Motor neuron (in vitro differentiated cells): Measurements from ENCODE around the gene PDIK1L. TPM values are rescaled to one million over a fixed set of nuclear protein-coding genes. Genes with fewer than 3 reads are reported as not detected.
A peak's percentile ranks its signal among the peaks of the same experiment; 100 is the strongest.

ENCODE experiments used
- ATAC-seq, 8 experiments: fragments of 200-7000 bp; cut with Tn5 transposase; replicated peaks in 6 of 8; 2 replicates each; pipeline ENCODE4 v1.8.0; 2021; ENCODE audit warnings: mild to moderate bottlenecking in 8 of 8, moderate library complexity in 8 of 8
- H3K27ac ChIP-seq, 2 donors: fragments of 250-450 bp; sonication (Bioruptor Pico); 2 replicates each; pipeline ENCODE4 v1.9.0; 2021; ENCODE audit warnings: antibody characterized with exemption in 2 of 2, mild to moderate bottlenecking in 2 of 2, moderate library complexity in 1 of 2
- H3K4me1 ChIP-seq, 2 donors: fragments of 250-450 bp; sonication (Bioruptor Pico); replicated peaks in 1 of 2; 2 replicates each; pipeline ENCODE4 v1.6.1; 2021; ENCODE audit warnings: antibody characterized with exemption in 2 of 2, mild to moderate bottlenecking in 2 of 2, moderate library complexity in 1 of 2
- H3K4me3 ChIP-seq, 5 donors: fragments of 250-450 bp; sonication (Bioruptor Pico); 2 replicates each; pipeline ENCODE4 v1.9.0; 2021; ENCODE audit warnings: antibody characterized with exemption in 5 of 5, mild to moderate bottlenecking in 5 of 5, moderate library complexity in 4 of 5
- WGBS, 10 experiments: fragments of 450-650 bp; shearing (Covaris generic); methylation state at CpG; one replicate each; pipeline ENCODE4 v1.0.0; 2022; 5-methylcytosine and 5-hydroxymethylcytosine counted together
- in situ Hi-C, 9 experiments: fragments of 400-800 bp; cut with MboI; loops; one replicate each; pipeline ENCODE4 v1.15.0; 2021; ENCODE audit warnings: low sequenced_read_pairs in 9 of 9, low pct_unique_long_range_greater_than_20kb in 2 of 9; ENCODE audit not compliant: unreplicated experiment in 9 of 9
- total RNA-seq, 8 experiments: library from RNA; unstranded; fragments of 300-600 nt; gene quantifications; 2 replicates each; pipeline versions ENCODE4 v1.2.3 to v1.2.4, GENCODE V29; 2022

The PDIK1L gene
- total RNA-seq, 8 experiments from 2014 or later = 1.7 to 33.5 (median 24.1) TPM

DNA sequence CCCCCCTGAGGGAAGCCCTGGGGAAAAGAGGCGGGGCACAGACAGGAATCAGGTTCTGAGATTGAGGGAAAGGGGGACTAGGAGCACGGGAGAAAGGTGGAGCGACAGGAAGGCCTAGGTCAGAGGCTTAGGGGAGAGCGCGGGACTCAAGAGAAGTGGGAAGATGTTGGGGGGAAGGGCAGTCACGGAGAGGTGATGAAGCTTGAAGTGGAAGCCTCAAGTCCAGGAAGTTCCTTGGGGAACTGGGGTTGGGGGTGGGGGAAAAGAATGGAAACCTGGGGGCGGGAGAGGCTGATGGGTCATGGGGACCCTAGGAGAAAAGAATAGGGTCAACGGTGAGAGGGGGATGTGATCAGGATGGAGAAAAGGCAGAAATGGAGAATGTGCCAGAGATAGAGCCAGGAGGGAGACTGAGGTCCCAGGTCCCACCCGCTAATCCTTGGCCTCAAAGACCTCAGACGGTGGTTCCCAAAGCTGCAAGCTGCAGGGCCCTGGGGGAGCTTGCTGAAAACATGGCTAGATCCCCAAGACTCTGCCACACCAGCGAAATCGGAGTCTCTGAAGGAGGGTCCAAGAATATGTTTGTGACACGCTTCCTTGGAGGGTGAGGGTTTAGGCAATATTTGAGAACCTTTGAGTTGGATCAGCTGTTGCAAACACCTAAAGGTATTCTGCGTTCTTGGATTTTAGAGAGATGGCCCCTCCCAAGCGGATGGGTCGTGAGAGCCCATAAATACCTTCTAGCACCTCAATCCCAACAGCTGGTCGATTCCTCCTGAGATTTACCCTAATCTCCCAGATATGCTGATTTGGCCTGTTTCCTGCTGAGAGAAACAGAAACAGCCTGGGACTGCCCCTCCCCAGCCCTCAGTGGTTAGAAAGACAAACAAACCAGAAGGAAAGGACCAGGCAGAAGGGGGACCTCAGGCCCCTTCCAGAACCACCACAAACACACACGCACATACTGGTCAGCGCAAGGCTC is 53.5 kb downstream of the PDIK1L start:
- Histone ChIP-seq H3K27ac (peak overlapping the region in 1 of 2 donors; percentile 71), H3K4me1 (peaks cover 30 to 49% of the 10 kb centered on the region in 2 donors), H3K4me3 (peak overlapping the region in 1 of 5 donors; percentile 22)
- in situ Hi-C loops = no loop called here
- 48 to 72% (median 65%) methylated on average over 3 to 8 of the region's 19 CpGs; no CpG with 5 or more reads in 3 of the 10 experiments for WGBS, 10 experiments
- no peak for ATAC-seq

DNA sequence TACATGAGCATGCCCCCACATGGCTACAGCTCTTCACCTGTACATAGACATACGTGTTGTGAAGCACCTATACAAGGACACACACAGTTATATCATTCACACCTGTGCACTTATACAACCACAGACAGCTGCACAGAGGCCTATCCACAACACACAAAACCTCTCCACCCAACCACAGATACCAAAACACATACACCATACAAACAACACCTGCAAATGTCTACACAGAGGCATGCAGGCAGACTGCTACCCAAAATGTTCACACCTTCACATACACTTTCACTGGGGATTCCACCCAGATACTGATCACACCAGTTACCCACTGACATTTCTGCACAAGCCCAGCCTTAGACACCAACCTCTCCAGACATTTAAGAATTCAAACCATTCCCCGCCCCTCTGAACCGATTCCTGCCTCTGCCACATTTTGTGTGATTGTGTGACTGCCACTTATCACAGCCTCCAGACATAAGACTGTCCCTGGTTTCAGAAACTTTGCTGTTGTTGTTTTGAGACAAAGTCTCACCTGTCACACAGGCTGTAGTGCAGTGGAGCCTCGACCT is 55.2 kb downstream of the PDIK1L start:
- WGBS, 10 experiments = 33 to 100% (median 78%) methylated on average over 1 to 3 of the region's 4 CpGs; no CpG with 5 or more reads in 4 of the 10 experiments
- H3K4me3 ChIP-seq = no peak overlapping the region
- no peak overlapping the region for H3K27ac ChIP-seq
- peaks cover 33 to 43% of the 10 kb centered on the region in 2 donors for H3K4me1 ChIP-seq
- no peak for ATAC-seq
- in situ Hi-C loops = no loop called here

DNA sequence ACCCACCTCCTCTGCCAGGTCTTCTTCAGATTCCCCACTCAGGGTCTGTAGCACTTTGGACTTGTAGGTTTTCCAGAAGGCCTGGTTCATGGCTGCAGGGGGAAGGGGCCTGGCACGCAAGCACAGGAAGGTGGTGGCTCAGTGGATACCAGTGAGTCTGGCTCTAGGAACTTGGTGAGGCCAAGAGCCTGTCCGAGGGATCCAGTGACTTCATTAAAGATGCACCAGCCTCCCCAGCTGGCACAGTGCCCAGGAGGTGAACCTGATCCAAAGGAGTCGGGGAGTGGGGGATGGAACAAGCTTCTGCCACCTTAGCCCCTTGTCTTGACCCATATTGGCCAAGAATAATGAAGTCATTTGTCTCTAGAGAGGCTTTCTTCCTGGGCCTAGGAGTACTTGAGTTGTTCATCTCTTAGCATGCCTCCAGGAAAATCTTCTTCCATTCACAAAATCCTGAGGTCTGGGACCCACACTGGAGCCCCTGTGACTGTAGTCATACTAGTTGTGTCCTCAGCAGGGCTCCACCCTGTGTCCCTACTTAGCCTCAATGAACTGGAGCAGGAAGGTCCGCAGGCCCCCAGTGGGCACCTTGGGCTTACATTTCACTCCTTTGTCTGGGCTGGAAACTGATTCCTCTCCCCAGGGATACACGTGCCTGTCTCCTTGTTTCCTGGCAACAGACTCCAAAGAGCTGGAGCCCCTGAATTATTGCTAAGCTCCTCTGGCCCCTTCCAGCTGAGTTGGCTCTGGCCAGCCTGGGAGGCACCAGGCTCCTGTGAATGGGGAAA is 57.0 kb downstream of the PDIK1L start, which contains the start of gene C1orf232:
Gene C1orf232 (minus strand): TSS at position 554 of the 788 bp plus-strand sequence. CDS start 464 bp downstream, at position 90.
- 27 to 52% (median 40%) methylated on average over 2 to 5 of the region's 5 CpGs; no CpG with 5 or more reads in 5 of the 10 experiments for WGBS, 10 experiments

GRCh38 chr1:26169198-26169554 is 57.6 kb downstream of the PDIK1L start:
- Histone ChIP-seq H3K4me1 (peaks cover 33 to 37% of the 10 kb centered on the region in 2 donors), H3K27ac (peak overlapping the region; percentile 74 to 88), H3K4me3 (peak overlapping the region in 1 of 5 donors; percentile 91)
- in situ Hi-C loops = no loop called here
- 33 to 68% (median 63%) methylated on average over 1 to 4 of the region's 4 CpGs; no CpG with 5 or more reads in 7 of the 10 experiments for WGBS, 10 experiments
- peak in 2 of 8 experiments; percentile 2 to 3 for ATAC-seq

More for the DNA sequence above, 57.0 kb downstream of the PDIK1L start, which contains the start of gene C1orf232:
- peak within 1 kb of the TSS; percentile 65 to 91 (median 76) for H3K4me3 ChIP-seq
- H3K27ac ChIP-seq = peak within 1 kb of the TSS; percentile 74 to 88
- in situ Hi-C loops = no loop called here
- ATAC-seq = peak in 5 of 8 experiments; percentile 54 to 62 (median 61)
- H3K4me1 ChIP-seq = peaks cover 33 to 42% of the 10 kb centered on the region in 2 donors

DNA sequence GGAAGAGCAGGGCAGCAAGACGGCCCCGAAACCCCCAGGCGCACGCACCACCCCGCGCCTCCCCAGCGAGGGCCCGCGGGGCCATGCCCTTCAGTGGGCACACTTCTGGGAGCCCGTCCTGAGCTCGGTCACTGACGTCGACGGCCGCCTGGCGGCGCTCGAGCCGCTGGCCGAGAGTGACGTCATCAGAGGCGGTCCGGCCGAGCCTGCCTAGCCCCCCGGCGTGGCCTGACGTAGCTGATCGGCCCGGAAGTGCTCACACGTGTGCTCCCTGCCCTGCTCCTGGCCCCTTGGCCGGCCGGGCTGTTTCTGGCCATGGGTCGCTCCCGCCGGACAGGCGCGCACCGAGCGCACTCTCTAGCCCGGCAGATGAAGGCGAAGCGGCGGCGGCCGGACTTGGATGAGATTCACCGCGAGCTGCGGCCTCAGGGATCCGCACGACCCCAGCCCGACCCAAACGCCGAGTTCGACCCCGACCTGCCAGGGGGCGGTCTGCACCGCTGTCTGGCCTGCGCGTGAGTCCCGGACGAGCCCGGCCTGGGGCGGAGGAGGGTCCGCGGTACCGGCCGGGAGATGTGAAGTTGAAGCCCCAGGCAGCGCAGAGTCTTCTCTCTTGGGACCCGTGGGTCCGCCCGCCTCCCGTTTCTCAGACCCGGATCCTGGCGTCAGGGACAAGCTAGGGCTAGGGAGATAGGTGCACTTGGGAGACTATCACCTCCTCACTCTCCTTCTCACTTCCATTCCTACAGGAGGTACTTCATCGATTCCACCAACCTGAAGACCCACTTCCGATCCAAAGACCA is 58.2 kb downstream of the PDIK1L start, which contains the start of gene ZNF593:
Gene ZNF593 (plus strand): TSS at position 240 of the 803 bp plus-strand sequence. CDS start 76 bp downstream, at position 316.
- ATAC-seq = peak; percentile 87 to 97 (median 88)
- WGBS, 10 experiments = 1 to 5% (median 2%) methylated on average over 17 to 55 of the region's 76 CpGs; no CpG with 5 or more reads in 6 of the 10 experiments
- Histone ChIP-seq H3K4me1 (peaks cover 29 to 31% of the 10 kb centered on the region in 2 donors), H3K4me3 (peak within 1 kb of the TSS; percentile 65 to 91 (median 76)), H3K27ac (peak within 1 kb of the TSS; percentile 74 to 88)
- in situ Hi-C loops = no loop called here

GRCh38 chr1:26170472-26170821 is 58.8 kb downstream of the PDIK1L start:
- 50 to 74% (median 70%) methylated on average over 2 to 9 of the region's 9 CpGs; no CpG with 5 or more reads in 7 of the 10 experiments for WGBS, 10 experiments
- H3K4me3 ChIP-seq = peak overlapping the region; percentile 65 to 91 (median 76)
- peaks cover 25 to 29% of the 10 kb centered on the region in 2 donors for H3K4me1 ChIP-seq
- H3K27ac ChIP-seq = peak overlapping the region; percentile 71 to 88
- no peak for ATAC-seq
- in situ Hi-C loops = no loop called here

DNA sequence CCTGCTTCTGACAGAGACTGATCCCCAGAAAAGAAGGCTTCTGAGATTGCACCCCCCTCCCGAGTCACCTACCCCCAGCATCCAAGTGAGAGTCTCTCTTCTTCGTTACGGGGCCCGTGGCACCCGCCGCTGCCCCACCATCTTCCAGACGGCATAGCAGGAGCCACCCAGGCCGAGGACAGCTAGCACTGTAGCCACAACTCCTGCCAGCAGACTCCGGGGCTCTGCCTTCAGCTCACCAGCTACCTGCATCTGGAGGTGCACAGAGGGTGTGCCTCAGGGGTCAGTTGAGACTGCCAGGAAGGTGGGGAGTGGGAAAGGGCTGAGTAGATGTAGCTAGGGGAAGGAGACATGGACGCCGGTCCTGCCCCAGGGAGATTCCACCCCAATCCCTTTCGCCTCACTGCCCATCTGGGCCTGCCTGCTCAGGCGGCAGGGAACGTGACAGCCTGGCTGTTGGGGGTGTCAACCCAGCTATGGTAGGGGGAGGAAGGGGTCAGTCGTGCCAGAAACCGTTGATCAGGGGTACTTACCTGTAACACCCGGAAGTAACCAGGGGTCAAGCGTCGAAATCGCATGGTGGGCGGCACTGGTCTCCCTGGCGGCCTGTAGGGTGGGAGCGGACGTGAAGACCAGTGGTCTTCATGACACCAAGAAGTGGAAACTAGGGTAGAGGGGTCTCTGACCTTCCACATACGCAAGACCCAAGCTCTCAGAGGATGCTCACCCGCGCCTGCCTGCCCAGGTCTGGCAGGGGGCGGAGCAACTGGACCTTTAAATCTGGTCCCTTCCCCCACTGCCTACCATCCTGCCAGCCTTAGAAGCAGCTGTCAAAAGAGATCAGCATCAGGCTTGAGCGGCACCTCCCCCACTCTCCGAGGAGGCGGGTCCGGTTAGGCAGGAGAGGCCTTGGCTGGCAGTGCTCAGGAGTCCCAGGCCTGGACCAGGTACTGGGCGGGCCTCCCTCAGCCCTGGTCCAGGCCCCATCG is 59.8 kb downstream of the PDIK1L start, which contains the start of gene ZNF593OS:
Gene ZNF593OS (minus strand): TSS at position 749 of the 989 bp plus-strand sequence. CDS start 171 bp downstream, at position 578.
- WGBS, 10 experiments = 85 to 93% (median 87%) methylated on average over 2 to 21 of the region's 34 CpGs; no CpG with 5 or more reads in 5 of the 10 experiments
- Histone ChIP-seq H3K27ac (no peak within 1 kb of the TSS), H3K4me3 (peak within 1 kb of the TSS; percentile 65 to 91 (median 76)), H3K4me1 (peaks cover 24 to 29% of the 10 kb centered on the region in 2 donors)
- ATAC-seq = no peak
- in situ Hi-C loops = no loop called here

Other genes starting within 250 kb of the PDIK1L start
- 10 to 100 TPM in 5 of 8 experiments, 1 to 10 TPM in 3; 8.9 to 14.5 (median 12.2) TPM for gene PAQR7, start 236.1 kb upstream of the PDIK1L start, total RNA-seq
- 1,000 to 10,000 TPM in 3 of 8 experiments, 100 to 1,000 TPM in 4, 10 to 100 TPM in 1; 11.5 to 1,830 (median 781) TPM for gene STMN1, start 205.4 kb upstream of the PDIK1L start, total RNA-seq
- gene PAFAH2, start 113.8 kb upstream of the PDIK1L start, total RNA-seq = 10 to 100 TPM in 1 of 8 experiments, 1 to 10 TPM in 7; 6.0 to 11.8 (median 8.9) TPM
- 10 to 100 TPM in 1 of 8 experiments, 1 to 10 TPM in 5, under 1 TPM in 2; 0.36 to 24.9 (median 1.6) TPM for gene EXTL1, start 90.0 kb upstream of the PDIK1L start, total RNA-seq
- 1 to 10 TPM in 4 of 8 experiments, under 1 TPM in 4; 0.10 to 5.7 (median 0.84) TPM for gene SLC30A2, start 65.7 kb upstream of the PDIK1L start, total RNA-seq
- gene TRIM63, start 44.2 kb upstream of the PDIK1L start, total RNA-seq = 1 to 10 TPM in 1 of 8 experiments, under 1 TPM in 2, not detected in 5; 0.29 to 1.0 (median 0.31) TPM
- 1 to 10 TPM in 1 of 8 experiments, under 1 TPM in 7; 0.15 to 1.1 (median 0.52) TPM for gene FAM110D, start 47.3 kb downstream of the PDIK1L start, total RNA-seq
- 1 to 10 TPM in 2 of 8 experiments, under 1 TPM in 3, not detected in 3; 0.54 to 1.3 (median 0.92) TPM for gene C1orf232, start 57.1 kb downstream of the PDIK1L start, total RNA-seq
- gene ZNF593, start 58.1 kb downstream of the PDIK1L start, total RNA-seq = 100 to 1,000 TPM in 1 of 8 experiments, 10 to 100 TPM in 7; 29.9 to 109 (median 47.4) TPM
- 1 to 10 TPM in 7 of 8 experiments, under 1 TPM in 1; 0.54 to 5.7 (median 3.5) TPM for gene ZNF593OS, start 60.0 kb downstream of the PDIK1L start, total RNA-seq
- gene CNKSR1, start 65.7 kb downstream of the PDIK1L start, total RNA-seq = 1 to 10 TPM in 5 of 8 experiments, under 1 TPM in 3; 0.24 to 5.2 (median 2.1) TPM
- gene CATSPER4, start 78.8 kb downstream of the PDIK1L start, total RNA-seq = under 1 TPM in 2 of 8 experiments, not detected in 6; 0.08 to 0.52 TPM
- gene CEP85, start 122.4 kb downstream of the PDIK1L start, total RNA-seq = 10 to 100 TPM in 7 of 8 experiments, 1 to 10 TPM in 1; 8.6 to 39.1 (median 19.6) TPM
- 100 to 1,000 TPM in 1 of 8 experiments, 10 to 100 TPM in 7; 34.1 to 125 (median 45.5) TPM for gene SH3BGRL3, start 168.3 kb downstream of the PDIK1L start, total RNA-seq
- gene UBXN11, start 194.8 kb downstream of the PDIK1L start, total RNA-seq = 10 to 100 TPM in 6 of 8 experiments, 1 to 10 TPM in 2; 5.0 to 28.2 (median 13.7) TPM
- gene CD52, start 206.1 kb downstream of the PDIK1L start, total RNA-seq = under 1 TPM in 3 of 8 experiments, not detected in 5; 0.49 to 0.76 (median 0.71) TPM
- 1 to 10 TPM in 5 of 8 experiments, under 1 TPM in 3; 0.25 to 3.5 (median 2.1) TPM for gene CRYBG2, start 242.3 kb downstream of the PDIK1L start, total RNA-seq